Coronary artery (tissue), 2 donors: ENCODE data around the gene ST8SIA5.

Source experiments
- DNase-seq: peaks from one replicate; pipeline ENCODE4 v3.0.0-alpha.2; 2017; ENCODE audit warnings: low spot score
- H3K27ac ChIP-seq, 2 donors: fragments of 200-600 bp; sonication (generic); one replicate each; pipeline ENCODE4 v1.5.1; 2016 to 2019
- H3K4me3 ChIP-seq: fragments of 200-600 bp; sonication (generic); 2 replicates; pipeline ENCODE4 v1.5.1; 2016; ENCODE audit warnings: mild to moderate bottlenecking, moderate library complexity
- TF ChIP-seq, protein P1 (sequence below): fragments of 200-600 bp; sonication (generic); IDR thresholded peaks from one replicate; pipeline ENCODE4 v1.5.1; 2019; ENCODE audit warnings: antibody characterized with exemption

The ST8SIA5 gene

DNA sequence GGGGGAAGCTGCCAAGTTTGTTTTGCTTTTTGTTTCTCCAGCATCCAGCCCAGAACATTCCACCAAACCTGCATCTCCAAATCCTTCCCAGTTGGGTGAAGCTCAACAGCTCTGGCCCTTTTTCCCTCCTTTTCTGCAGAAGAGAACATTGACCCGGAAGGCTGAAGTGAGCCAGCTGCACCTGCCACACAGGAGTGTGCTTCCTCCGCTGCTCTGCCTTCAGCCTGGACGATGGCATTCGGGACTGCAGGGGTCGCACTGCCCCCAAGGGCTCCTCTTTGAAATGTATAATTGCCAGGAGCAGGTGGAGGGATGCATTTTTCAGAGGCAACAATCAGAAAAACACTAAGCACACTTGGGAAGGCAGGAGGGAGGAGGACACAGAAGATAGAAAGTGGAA, 41.8 kb downstream of the ST8SIA5 start:
- H3K27ac ChIP-seq, result no peak overlapping the region
- TF ChIP-seq, protein P1, sequence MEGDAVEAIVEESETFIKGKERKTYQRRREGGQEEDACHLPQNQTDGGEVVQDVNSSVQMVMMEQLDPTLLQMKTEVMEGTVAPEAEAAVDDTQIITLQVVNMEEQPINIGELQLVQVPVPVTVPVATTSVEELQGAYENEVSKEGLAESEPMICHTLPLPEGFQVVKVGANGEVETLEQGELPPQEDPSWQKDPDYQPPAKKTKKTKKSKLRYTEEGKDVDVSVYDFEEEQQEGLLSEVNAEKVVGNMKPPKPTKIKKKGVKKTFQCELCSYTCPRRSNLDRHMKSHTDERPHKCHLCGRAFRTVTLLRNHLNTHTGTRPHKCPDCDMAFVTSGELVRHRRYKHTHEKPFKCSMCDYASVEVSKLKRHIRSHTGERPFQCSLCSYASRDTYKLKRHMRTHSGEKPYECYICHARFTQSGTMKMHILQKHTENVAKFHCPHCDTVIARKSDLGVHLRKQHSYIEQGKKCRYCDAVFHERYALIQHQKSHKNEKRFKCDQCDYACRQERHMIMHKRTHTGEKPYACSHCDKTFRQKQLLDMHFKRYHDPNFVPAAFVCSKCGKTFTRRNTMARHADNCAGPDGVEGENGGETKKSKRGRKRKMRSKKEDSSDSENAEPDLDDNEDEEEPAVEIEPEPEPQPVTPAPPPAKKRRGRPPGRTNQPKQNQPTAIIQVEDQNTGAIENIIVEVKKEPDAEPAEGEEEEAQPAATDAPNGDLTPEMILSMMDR, result no peak

GRCh38 chr18:46712406-46712805, 44.4 kb downstream of the ST8SIA5 start:
- Histone ChIP-seq H3K27ac (no peak overlapping the region), H3K4me3 (no peak overlapping the region)
- no peak for DNase-seq
- TF ChIP-seq, protein P1, result no peak

More for the DNA sequence above, 41.8 kb downstream of the ST8SIA5 start:
- H3K4me3 ChIP-seq, result no peak overlapping the region
- no peak for DNase-seq

GRCh38 chr18:46711444-46711863, 45.4 kb downstream of the ST8SIA5 start:
- no peak overlapping the region for H3K27ac ChIP-seq

GRCh38 chr18:46706968-46707367, 49.9 kb downstream of the ST8SIA5 start:
- no peak for DNase-seq
- Histone ChIP-seq H3K27ac (no peak overlapping the region), H3K4me3 (no peak overlapping the region)
- TF ChIP-seq, protein P1, result no peak

More at GRCh38 chr18:46711444-46711863, 45.4 kb downstream of the ST8SIA5 start:
- no peak overlapping the region for H3K4me3 ChIP-seq
- TF ChIP-seq, protein P1, result no peak
- DNase-seq, result no peak

DNA sequence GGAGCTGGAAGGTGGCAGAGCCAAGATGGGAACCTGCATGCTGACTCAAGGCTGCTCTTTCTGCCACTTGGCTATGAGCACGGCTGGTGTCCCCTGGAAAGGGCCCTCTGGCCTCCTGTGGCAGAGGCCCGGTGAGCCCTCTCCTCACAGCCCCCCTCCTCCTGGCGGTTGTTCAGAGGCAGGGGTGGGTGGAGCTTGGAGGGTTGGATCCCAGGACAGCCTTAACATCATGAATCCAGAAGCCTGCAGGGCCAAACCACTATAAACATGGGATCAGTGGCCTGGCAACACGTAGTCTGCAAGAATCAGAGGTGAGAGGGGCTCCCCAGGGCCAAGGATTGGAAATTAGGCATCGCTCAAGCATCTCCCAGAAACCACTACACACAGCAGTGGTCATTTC, 51.3 kb downstream of the ST8SIA5 start:
- Histone ChIP-seq H3K27ac (no peak overlapping the region), H3K4me3 (no peak overlapping the region)
- TF ChIP-seq, protein P1, result no peak
- no peak for DNase-seq

- TF ChIP-seq, protein P1, result no peak
- DNase-seq, result no peak
- Histone ChIP-seq H3K27ac (no peak overlapping the region), H3K4me3 (no peak overlapping the region)
Observed at GRCh38 chr18:46704816-46705215, 52.0 kb downstream of the ST8SIA5 start.

GRCh38 chr18:46704189-46704588, 52.7 kb downstream of the ST8SIA5 start:
- no peak for DNase-seq
- Histone ChIP-seq H3K27ac (no peak overlapping the region), H3K4me3 (no peak overlapping the region)
- TF ChIP-seq, protein P1, result no peak
